ENCODE data around the gene MAP4K4.
"Not testable (repeated sequence)": the region's sequence is repeated elsewhere in the genome, so short reads cannot be mapped to it uniquely, and the experiment has no call there.

MAP4K4 gene

GRCh38 chr2:101766337-101766736 is 68.8 kb downstream of the MAP4K4 start:
- no peak for DNase-seq (ENCODE audit: low spot score)
- FAIRE-seq, result no peak

GRCh38 chr2:101766871-101767739 is 69.6 kb downstream of the MAP4K4 start:
- DNase-seq (ENCODE audit: low spot score) (peak; percentile 75), FAIRE-seq (no peak)

- no peak for FAIRE-seq
Measured at GRCh38 chr2:101768556-101769220, 71.2 kb downstream of the MAP4K4 start.

GRCh38 chr2:101769726-101770125 is 72.2 kb downstream of the MAP4K4 start:
- not testable (repeated sequence) for FAIRE-seq; DNase-seq (ENCODE audit: low spot score)

More at GRCh38 chr2:101768556-101769220, 71.2 kb downstream of the MAP4K4 start:
- DNase-seq (ENCODE audit: low spot score), result no peak

GRCh38 chr2:101770726-101771125 is 73.2 kb downstream of the MAP4K4 start:
- no peak for FAIRE-seq
- DNase-seq (ENCODE audit: low spot score), result peak; percentile 47

GRCh38 chr2:101771227-101771902 is 73.9 kb downstream of the MAP4K4 start:
- DNase-seq (ENCODE audit: low spot score), result no peak
- FAIRE-seq, result no peak

GRCh38 chr2:101771910-101772321 is 74.4 kb downstream of the MAP4K4 start:
- no peak for FAIRE-seq
- no peak for DNase-seq (ENCODE audit: low spot score)

GRCh38 chr2:101773137-101773536 is 75.6 kb downstream of the MAP4K4 start:
- no peak for FAIRE-seq

GRCh38 chr2:101773961-101774360 is 76.5 kb downstream of the MAP4K4 start:
- not testable (repeated sequence) for DNase-seq (ENCODE audit: low spot score); FAIRE-seq

More at GRCh38 chr2:101773137-101773536, 75.6 kb downstream of the MAP4K4 start:
- no peak for DNase-seq (ENCODE audit: low spot score)

GRCh38 chr2:101775092-101775491 is 77.6 kb downstream of the MAP4K4 start:
- FAIRE-seq, result no peak
- DNase-seq (ENCODE audit: low spot score), result no peak

- no peak for DNase-seq (ENCODE audit: low spot score)
- no peak for FAIRE-seq
Measured at GRCh38 chr2:101775636-101776035, 78.1 kb downstream of the MAP4K4 start.

- FAIRE-seq (no peak), DNase-seq (ENCODE audit: low spot score) (no peak)
Measured at GRCh38 chr2:101776172-101777043, 78.9 kb downstream of the MAP4K4 start.

GRCh38 chr2:101777337-101777736 is 79.8 kb downstream of the MAP4K4 start:
- DNase-seq (ENCODE audit: low spot score) (no peak), FAIRE-seq (no peak)

- FAIRE-seq, result no peak
- DNase-seq (ENCODE audit: low spot score), result no peak
Measured at GRCh38 chr2:101778102-101778501, 80.6 kb downstream of the MAP4K4 start.

GRCh38 chr2:101779190-101779589 is 81.7 kb downstream of the MAP4K4 start:
- no peak for DNase-seq (ENCODE audit: low spot score)
- no peak for FAIRE-seq

GRCh38 chr2:101779656-101780055 is 82.1 kb downstream of the MAP4K4 start:
- FAIRE-seq (no peak), DNase-seq (ENCODE audit: low spot score) (no peak)

GRCh38 chr2:101781326-101781725 is 83.8 kb downstream of the MAP4K4 start:
- no peak for FAIRE-seq
- DNase-seq (ENCODE audit: low spot score), result no peak

GRCh38 chr2:101781791-101782426 is 84.4 kb downstream of the MAP4K4 start:
- FAIRE-seq (no peak), DNase-seq (ENCODE audit: low spot score) (no peak)

GRCh38 chr2:101782427-101782792 is 84.9 kb downstream of the MAP4K4 start:
- no peak for FAIRE-seq

GRCh38 chr2:101787097-101787496 is 89.6 kb downstream of the MAP4K4 start:
- FAIRE-seq (no peak), DNase-seq (ENCODE audit: low spot score) (no peak)

More at GRCh38 chr2:101782427-101782792, 84.9 kb downstream of the MAP4K4 start:
- no peak for DNase-seq (ENCODE audit: low spot score)

Measured in urothelium cell line (cell line).